ENCODE data around the gene AHDC1. TPM values are rescaled to one million over a fixed set of nuclear protein-coding genes. Genes with fewer than 3 reads are reported as not detected.
"Not testable (repeated sequence)": the region's sequence is repeated elsewhere in the genome, so short reads cannot be mapped to it uniquely, and the experiment has no call there.

Gene AHDC1
- total RNA-seq, 2 experiments from 2014 or later = 26.3 to 27.6 TPM

DNA sequence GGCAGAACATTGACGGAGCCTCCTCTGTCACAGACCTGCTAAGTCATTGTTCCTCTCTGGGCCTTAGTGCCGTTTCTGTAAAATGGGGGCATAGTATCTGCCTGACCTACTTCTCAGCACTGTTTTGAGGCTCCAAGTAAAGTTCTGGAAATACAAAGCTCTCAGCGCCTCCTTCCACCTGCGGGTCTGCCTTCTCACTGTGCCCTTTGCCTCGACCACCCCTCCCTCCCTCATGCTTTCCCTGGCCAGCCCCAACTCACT lies 98.6 kb downstream of the AHDC1 start:
- ChIA-PET POLR2A (interaction anchor here (0.8 to 1.4 kb wide), 3 partner anchors 15 to 17 kb away, joined by 3 to 6 read pairs (median 3); partner anchors contain the start of gene WASF2), CTCF (interaction anchor here (1.3 kb wide), 1 partner anchor 9 kb away, joined by 5 read pairs; no protein-coding TSS in a partner anchor)
- peaks cover 10% of the 10 kb centered on the region for H3K4me1 Mint-ChIP-seq (ENCODE audit: low read depth)
- TF ChIP-seq, protein P1, sequence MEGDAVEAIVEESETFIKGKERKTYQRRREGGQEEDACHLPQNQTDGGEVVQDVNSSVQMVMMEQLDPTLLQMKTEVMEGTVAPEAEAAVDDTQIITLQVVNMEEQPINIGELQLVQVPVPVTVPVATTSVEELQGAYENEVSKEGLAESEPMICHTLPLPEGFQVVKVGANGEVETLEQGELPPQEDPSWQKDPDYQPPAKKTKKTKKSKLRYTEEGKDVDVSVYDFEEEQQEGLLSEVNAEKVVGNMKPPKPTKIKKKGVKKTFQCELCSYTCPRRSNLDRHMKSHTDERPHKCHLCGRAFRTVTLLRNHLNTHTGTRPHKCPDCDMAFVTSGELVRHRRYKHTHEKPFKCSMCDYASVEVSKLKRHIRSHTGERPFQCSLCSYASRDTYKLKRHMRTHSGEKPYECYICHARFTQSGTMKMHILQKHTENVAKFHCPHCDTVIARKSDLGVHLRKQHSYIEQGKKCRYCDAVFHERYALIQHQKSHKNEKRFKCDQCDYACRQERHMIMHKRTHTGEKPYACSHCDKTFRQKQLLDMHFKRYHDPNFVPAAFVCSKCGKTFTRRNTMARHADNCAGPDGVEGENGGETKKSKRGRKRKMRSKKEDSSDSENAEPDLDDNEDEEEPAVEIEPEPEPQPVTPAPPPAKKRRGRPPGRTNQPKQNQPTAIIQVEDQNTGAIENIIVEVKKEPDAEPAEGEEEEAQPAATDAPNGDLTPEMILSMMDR (IDR thresholded peaks at IDR 0.05) = no peak
- DNase-seq = no peak
- no peak for ATAC-seq
- no peaks in the 10 kb centered on the region for H3K27me3 Mint-ChIP-seq
- H3K27ac Mint-ChIP-seq = no peak overlapping the region
- H3K36me3 Mint-ChIP-seq (ENCODE audit: low read depth) = no peaks in the 10 kb centered on the region
- intact Hi-C loops (cut with micrococcal nuclease) = no loop called here
- H3K9me3 Mint-ChIP-seq = no peaks in the 10 kb centered on the region
- no peak overlapping the region for H3K4me3 Mint-ChIP-seq

DNA sequence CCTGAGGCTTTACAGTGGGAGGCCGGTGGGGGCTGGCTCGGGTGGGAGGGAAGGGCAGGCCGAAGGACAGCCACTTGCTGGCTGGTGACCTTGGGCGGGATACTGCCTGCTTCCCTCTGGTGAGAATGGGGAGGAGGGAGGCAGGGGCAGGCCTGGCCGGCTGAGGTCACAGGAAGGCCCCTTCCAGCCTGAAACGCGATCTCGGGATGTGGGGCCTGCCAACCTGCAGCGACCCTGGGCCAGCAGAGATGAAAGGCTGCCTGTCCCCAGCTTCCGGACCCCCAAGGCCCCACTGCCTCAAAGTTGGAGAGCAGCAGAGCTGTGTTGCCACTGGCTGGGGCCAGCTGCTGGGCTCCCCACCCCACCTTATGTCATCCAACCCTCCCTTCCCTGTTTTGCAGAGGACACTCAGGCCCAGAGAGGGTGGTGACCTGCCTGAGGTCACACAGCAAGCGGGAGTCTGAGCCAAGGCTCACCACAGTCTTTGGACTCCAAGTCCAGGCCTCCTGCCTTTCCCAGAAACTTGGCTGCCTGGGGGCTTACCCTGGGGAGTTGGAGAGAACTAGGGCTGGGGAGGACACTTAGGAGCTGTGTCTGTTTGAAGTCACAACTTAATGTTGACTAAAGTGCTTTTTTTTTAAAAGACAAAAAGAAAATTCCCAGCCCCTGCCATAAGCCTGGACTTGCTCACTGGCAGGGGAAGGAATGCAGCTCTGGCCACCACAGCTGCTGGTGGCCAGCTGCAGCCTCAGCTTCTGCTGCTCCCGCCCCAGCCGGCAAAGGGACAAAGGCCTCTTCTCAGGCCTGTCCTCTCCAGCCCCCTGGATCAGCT lies 99.1 kb downstream of the AHDC1 start:
- Mint-ChIP-seq H3K36me3 (ENCODE audit: low read depth) (no peaks in the 10 kb centered on the region), H3K27ac (no peak overlapping the region), H3K4me3 (no peak overlapping the region), H3K27me3 (no peaks in the 10 kb centered on the region), H3K4me1 (ENCODE audit: low read depth) (peaks cover 10% of the 10 kb centered on the region), H3K9me3 (no peaks in the 10 kb centered on the region)
- TF ChIP-seq, protein P1 (IDR thresholded peaks at IDR 0.05) = no peak
- ChIA-PET CTCF (no interaction called here), POLR2A (interaction anchor here (0.8 to 1.4 kb wide), 3 partner anchors 14 to 16 kb away, joined by 3 to 6 read pairs (median 3); partner anchors contain the start of gene WASF2)
- ATAC-seq (no peak), DNase-seq (no peak)
- intact Hi-C loops (cut with micrococcal nuclease) = no loop called here

GRCh38 chr1:27503844-27504587 lies 99.9 kb downstream of the AHDC1 start:
- ATAC-seq = no peak
- POLR2A ChIA-PET = interaction anchor here (1.2 kb wide), 1 partner anchor 13 kb away, joined by 3 read pairs; no protein-coding TSS in a partner anchor
- TF ChIP-seq, protein P1 (IDR thresholded peaks at IDR 0.05) = no peak
- no peaks in the 10 kb centered on the region for H3K36me3 Mint-ChIP-seq (ENCODE audit: low read depth)
- intact Hi-C loops (cut with micrococcal nuclease) = no loop called here
- no peaks in the 10 kb centered on the region for H3K9me3 Mint-ChIP-seq
- H3K27ac Mint-ChIP-seq = no peak overlapping the region
- DNase-seq = no peak
- H3K27me3 Mint-ChIP-seq = no peaks in the 10 kb centered on the region
- CTCF ChIA-PET = no interaction called here
- no peak overlapping the region for H3K4me3 Mint-ChIP-seq
- H3K4me1 Mint-ChIP-seq (ENCODE audit: low read depth) = peaks cover 6% of the 10 kb centered on the region

DNA sequence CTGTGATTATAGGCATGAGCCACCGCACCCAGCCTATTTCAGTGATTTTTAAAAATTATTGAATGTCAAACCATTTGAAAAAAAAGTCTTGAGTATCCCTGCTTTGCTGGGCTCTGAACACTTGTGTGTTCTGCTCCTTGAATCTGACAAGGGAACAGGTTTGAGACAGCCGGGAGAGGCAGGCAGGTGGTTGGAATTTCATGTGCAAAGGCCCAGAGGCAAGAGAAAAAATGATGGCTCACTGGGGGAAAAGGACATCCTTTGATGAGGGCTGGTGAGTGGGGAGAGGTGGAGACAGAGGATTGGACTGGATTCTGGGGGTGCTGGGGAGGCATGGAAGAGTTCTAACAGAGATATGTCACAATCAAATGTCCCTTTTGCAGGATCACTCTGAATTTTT lies 100.9 kb downstream of the AHDC1 start:
- Mint-ChIP-seq H3K4me1 (ENCODE audit: low read depth) (peaks cover 2% of the 10 kb centered on the region), H3K27ac (no peak overlapping the region), H3K9me3 (no peaks in the 10 kb centered on the region), H3K36me3 (ENCODE audit: low read depth) (no peaks in the 10 kb centered on the region), H3K27me3 (no peaks in the 10 kb centered on the region), H3K4me3 (no peak overlapping the region)
- no peak for DNase-seq
- intact Hi-C loops (cut with micrococcal nuclease) = no loop called here
- ChIA-PET POLR2A (interaction anchor here (0.8 kb wide), 1 partner anchor 13 kb away, joined by 3 read pairs; the partner anchor contains the start of gene WASF2), CTCF (interaction anchor here (0.8 kb wide), 1 partner anchor 160 kb away, joined by 3 read pairs; no protein-coding TSS in a partner anchor)
- TF ChIP-seq, protein P1 (IDR thresholded peaks at IDR 0.05) = no peak
- ATAC-seq = no peak

DNA sequence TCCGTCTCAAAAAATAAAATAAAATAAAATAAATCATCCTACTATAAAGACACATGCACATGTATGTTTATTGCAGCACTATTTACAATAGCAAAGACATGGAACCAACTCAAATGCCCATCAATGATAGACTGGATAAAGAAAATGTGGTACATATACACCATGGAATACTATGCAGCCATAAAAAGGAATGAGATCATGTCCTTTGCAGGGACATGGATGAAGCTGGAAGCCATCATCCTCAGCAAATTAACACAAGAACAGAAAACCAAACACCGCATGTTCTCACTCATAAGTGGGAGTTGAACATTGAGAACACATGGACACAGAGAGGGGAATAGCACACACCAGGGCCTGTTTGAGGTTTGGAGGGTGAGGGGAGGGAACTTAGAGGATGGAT lies 102.8 kb downstream of the AHDC1 start:
- ATAC-seq; CTCF ChIA-PET; H3K9me3 Mint-ChIP-seq; H3K36me3 Mint-ChIP-seq (ENCODE audit: low read depth); H3K27me3 Mint-ChIP-seq; DNase-seq; H3K4me1 Mint-ChIP-seq (ENCODE audit: low read depth); POLR2A ChIA-PET; H3K4me3 Mint-ChIP-seq; H3K27ac Mint-ChIP-seq; intact Hi-C loops (cut with micrococcal nuclease): not testable (repeated sequence)

Data from activated CD8-positive, alpha-beta T cell treated with anti-CD3 and anti-CD28 coated beads for 36 hours (primary cell).